Left kidney (tissue), 2 donors: Measurements from ENCODE around the gene ACO1. TPM values are rescaled to one million over a fixed set of nuclear protein-coding genes. Genes with fewer than 3 reads are reported as not detected.

Experiments
- DNase-seq: peaks from one replicate; pipeline ENCODE4 v3.0.0-alpha.2; 2013
- polyA plus RNA-seq: library from polyadenylated mRNA; unstranded; fragments of 120-200 nt; gene quantifications from one replicate; pipeline ENCODE4 v1.2.1, GENCODE V29; 2013; ENCODE audit not compliant: insufficient read length

ACO1 gene
- polyA plus RNA-seq, 1 donor: 47.2 TPM

DNA sequence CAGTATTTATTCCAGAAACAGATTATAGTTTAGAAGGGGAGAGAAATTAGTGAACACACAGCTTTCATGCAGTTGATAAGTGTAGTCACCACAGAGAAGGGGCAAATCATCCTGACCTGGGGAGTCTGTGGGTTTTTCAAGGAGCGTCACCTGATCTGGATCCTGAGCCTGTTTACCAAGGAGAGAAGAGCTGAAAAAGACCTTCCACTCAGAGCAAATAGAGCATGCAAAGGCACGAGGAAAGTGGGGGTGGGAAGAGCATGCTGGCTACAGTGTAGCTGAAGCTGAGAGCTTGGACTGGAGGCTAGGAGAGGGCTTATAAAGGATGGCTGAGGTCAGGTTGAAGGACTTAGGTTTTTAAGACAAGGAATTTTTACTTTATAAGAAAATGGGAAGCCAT lies 30.4 kb downstream of the ACO1 start:
- no peak for DNase-seq

DNA sequence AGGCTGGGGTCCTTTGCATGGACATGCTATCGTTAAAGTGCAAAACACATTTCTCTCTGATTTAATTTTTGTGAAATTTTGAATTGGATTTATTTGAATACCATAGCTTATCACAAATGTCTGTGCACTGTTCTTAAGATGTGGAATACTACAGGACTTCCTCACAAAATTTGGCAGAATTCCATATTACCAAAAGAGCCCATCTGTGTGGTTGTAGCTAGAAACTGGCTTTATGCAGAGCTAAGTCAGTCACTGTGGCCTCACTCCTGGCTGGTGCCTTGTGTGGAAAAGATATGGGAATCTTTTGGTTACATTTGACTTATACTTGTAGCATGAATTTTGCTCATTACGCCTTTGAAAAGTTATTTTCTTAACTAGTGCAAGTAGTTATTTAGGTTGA lies 35.5 kb downstream of the ACO1 start:
- no peak for DNase-seq

DNA sequence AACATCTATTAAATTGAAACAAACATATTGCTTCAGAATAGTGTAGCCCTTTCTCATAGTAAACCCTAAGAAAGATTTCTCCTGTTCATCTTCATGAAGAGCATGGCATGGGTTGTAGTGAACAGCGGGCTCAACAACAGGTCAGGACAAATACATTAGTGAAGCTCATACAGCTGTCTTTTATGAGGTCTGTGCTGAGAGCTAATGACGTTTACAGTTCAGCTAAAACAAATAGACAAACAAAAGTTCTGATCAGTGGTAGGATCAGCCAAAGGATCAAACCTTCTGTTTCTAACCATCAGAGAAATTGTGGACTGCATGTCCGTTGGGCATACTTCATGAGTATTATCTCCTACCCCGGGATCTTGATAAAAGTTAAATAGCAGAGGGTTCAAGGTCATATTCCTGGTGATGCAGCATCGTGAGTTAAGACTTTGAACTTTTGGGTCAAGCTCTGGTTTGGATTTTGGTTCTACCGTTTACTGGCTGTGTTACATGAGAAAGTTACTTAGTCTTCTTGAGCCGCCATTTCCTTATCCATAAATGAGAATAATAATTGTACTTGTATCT lies 37.9 kb downstream of the ACO1 start:
- no peak for DNase-seq

DNA sequence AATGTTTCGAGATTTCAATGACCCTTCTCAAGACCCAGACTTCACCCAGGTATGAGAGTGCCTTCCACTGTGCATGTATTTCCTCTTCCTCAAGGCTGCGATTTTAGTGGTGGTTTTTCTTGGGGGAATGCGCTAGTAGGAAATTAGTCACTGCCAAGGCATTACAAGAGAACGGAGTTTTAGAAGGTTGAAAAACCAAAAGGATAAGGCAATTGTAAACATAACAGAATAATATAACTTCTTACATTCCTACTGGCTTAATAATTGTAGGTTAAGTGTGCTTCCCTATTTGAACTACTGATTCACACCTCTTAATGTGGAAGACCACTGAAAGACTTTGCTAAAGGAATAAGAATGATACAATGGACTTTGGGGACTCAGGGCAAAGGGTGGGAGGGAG lies 38.9 kb downstream of the ACO1 start:
- no peak for DNase-seq

DNA sequence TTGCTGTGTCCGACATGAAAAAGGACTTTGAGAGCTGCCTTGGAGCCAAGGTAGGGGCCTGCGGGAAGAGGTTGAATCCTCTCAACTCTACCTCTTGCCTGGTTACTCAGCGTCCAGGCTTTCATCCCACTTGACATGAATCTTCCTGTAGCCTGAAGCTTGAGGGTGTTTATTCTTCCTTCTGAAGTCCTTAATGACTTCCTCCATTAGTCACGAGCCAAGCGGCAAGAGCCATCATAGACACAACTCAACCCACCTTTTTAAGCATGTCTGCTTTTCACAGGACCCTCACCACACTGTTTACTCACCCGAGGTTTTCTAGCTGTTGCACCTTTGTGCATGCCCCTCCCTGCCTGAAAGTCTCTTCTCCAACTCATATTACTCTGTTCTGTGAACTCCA lies 40.2 kb downstream of the ACO1 start:
- DNase-seq: no peak

DNA sequence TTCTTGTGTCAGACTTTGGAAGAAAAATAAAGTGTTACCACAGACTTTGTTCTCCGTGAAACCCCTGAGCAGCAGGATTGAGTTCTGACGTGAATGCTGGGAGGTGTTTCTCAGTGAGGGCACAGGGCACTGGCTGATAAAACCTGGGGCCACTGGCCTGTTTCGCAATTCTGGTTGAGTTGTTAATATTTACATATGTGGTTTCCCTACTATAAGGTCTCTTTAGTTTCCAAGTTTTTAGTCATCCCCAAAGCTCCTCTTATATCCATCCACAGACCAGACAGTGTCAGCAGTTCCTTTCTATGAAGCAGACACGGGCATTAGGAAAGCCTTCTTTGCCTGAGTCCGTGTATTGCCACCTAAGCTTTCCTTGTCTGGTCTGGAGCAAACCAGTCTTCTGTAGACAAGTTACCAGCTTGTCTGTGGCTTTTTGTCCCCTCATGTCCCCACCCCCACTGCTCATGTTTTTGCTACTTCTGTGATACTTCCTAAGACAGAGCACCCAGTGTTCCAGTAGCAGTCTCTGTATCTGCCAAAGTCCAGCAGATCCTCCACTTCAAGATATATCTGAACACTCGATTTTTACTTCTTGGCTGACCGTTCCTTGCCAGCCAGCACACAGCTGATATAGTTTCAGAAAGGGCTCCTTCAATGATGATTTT lies 42.0 kb downstream of the ACO1 start:
- DNase-seq: no peak

DNA sequence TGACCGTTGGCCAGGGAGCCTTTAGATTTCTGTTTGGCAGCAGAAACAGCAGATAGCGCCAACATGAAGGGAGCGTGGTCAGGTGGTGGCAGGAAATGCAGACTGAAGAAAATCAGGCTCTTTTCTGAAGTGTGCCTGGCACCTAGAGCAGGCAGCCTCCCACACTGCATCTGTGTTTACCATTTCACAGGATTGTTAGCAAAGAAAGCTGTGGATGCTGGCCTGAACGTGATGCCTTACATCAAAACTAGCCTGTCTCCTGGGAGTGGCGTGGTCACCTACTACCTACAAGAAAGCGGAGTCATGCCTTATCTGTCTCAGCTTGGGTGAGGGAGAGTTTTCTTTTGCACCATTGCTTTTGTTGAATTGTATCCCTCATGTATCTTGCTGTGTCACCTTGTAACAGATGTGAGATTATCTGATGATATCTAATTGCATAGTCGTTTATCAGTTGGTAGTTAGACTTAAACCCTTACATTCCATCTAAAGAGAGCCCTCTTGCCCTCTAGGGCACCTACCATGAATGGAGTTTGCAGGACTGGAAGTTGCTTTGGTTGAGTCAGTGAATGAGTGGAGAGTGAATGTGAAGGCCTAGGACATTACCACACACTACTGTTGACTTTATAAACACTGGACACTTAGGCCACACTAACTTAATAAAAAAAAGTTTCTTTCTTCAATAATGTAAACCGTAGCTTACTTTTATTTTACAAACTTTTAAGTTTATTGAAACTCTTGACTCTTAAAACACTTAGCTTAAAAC lies 42.8 kb downstream of the ACO1 start:
- DNase-seq: no peak

DNA sequence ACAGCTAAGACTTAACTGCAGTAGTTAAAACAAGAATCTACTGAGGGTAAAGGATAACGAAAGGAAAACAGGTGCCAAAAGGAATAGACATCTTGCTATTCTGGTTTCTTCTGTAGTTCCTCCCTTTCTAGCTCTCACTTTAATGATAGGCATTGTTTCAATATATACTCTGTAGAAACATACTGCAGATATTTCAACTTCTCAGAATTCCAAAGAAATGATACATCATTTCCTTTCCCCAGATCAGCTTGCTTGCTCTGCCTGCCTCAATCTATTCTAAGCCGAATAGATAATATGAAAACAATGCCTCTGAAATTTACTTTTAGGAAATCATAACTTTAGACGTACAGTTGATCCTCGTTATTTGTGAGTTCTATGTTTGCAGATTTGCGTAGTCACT lies 46.3 kb downstream of the ACO1 start:
- no peak for DNase-seq

DNA sequence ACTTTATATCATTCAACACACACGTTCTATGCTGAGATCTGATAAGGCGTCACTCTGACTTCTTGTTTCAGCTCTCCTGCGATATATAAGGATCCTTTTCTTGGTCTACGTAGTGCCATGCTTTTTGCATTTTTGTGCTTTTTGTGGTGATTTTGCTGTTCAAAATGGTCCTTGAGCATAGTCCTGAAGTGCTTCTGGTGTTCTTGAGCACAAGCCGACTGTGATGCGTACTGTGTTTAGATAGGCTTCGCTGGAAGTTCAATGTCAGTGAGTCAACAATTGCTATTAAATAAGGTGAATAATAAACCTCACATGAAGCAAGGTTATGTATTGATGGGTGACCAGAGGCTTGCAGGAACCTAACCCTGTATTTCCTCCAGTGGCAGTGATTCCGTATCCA lies 46.8 kb downstream of the ACO1 start:
- DNase-seq: no peak

DNA sequence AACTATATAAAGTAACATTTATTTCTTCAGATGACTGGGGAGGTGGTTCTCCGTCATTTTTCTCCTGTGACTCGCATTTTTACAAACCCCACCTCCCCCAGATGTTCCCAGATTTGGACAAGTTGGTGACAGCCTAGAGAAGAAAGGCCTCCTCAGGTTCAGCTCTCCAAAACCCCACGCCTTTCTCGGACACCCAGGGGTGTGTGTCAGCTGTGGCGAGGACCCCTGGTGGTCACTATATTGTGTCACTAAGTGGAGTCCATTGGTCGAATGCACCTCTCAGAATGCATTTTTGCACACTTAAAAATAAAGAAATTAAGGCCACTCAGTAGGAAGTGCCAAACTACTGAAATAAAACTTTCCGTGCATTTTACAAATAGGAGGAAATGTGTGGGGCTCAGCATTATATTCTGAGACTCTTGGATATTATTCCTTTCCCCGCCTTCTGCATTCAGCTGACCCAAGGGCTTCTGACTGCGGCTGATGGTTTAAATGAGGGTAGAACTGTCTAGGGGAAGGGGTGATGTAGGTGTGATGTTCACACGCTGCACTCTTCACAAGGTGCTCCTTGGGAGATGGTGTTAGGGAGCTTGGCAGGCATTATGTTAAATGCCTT lies 47.6 kb downstream of the ACO1 start:
- DNase-seq: no peak

DNA sequence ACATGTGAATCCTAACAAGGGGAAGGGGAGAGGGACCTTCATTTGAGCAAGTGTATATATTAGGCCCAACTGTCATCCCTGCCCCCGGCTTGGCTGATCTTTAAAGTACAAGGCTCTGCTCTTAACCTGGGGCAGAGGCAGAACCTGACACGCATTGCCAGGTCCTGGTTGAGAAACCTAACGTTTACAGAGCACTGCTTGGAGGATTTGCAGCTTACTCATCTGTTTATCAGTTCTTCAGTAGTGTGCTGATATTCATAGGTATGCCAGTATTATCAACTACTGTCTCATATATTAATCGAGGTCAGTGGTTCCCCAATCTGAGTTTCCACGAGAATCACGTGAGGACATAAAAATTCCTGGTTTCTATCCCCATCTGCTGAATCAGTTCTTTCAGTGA lies 50.4 kb downstream of the ACO1 start:
- DNase-seq: no peak

DNA sequence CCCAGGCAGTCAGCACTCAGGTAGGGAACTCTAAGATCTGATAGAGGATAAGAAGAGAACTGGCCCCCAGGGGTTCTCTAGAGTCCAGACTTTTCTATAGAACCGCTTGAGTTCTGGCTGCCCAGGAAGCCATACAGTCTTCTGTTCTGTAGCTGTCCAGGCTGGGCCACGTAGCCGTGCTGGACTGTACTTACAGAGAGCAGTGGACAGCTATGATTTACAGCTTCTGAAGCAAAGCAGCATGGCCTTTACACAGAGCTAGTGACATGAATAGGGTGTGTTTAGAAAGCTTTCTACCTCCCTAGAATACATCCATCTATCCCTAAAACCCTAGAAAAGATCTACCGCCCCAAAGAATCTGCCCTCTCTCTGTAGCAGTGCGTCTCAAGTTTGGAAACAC lies 57.2 kb downstream of the ACO1 start:
- no peak for DNase-seq

DNA sequence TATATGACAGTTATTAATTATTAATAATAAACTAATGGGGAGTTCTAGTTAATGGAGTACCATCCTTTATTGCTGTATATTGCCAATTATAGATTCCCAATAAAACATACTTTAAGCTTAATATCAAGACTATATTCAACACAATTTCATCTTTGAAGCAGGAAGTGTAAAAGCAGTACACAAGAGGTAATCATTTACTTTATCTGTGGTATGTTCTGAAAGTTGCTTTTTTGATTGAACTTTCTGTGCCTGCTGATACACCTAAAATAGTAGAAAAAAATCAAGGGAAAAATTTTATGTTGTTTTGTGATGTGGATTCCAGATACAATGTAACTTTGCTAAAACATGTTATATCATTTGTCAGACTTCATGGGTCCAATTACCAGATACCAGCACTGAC lies 58.0 kb downstream of the ACO1 start:
- no peak for DNase-seq

DNA sequence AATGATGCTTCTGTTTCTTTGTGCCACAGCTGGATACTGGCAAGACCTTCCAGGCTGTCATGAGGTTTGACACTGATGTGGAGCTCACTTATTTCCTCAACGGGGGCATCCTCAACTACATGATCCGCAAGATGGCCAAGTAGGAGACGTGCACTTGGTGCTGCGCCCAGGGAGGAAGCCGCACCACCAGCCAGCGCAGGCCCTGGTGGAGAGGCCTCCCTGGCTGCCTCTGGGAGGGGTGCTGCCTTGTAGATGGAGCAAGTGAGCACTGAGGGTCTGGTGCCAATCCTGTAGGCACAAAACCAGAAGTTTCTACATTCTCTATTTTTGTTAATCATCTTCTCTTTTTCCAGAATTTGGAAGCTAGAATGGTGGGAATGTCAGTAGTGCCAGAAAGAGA lies 65.5 kb downstream of the ACO1 start:
- no peak for DNase-seq

DNA sequence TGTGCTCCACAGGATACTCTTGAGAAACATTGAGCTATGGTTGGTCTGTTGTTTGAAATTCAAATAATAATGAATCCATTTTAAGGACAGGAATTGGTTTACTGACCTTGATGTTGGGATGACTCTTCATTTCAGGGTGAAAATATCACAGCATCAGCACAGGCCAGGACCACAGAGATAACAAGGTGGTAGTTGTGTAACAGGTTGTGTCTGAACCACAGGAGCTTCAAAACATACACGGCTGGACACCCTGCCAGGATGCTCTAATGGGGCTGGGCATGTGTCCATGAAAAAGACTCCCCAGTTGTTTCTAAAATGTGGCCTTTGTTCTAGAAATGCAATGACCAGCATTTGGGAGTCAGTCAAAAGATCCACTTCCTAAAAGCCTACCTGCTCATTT lies 69.8 kb downstream of the ACO1 start:
- DNase-seq: no peak

DNA sequence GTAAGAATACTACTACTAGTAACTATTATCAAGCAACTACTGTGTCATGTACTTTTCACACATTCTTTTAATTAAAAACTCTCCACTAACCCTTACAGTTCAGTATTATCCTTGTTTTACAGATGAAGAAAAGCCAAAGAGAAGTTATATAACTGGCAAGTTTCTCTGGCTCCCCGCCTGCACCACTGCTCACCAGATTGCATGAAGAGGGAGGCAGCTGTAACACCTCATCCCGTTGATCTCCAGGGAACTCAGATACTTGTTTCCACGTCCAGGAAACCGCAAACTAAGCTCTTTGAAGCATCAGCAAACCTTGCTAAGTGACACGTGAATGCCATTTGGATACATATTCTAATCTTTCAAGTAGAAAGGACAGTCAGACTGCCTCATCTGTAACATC lies 71.3 kb downstream of the ACO1 start:
- DNase-seq: no peak

DNA sequence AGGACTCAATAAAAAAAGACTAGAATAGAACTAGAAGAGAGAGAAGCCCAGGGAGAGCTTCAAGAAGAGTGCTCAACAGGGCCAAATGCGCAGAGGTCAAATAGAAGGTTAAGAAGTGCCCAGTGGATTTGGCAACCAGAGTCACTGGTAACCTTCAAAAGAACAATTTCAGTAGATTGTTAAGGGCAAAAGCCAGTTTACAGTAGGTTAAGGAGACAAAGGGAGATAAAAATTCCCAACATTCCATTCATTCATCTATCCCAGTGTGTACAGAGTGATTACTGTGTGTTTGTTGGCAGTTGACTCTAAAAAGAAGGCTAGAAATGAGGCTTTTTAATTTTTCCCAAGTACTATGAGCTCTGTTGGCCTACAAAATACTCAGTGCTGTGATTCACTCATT lies 72.1 kb downstream of the ACO1 start:
- DNase-seq: no peak

DNA sequence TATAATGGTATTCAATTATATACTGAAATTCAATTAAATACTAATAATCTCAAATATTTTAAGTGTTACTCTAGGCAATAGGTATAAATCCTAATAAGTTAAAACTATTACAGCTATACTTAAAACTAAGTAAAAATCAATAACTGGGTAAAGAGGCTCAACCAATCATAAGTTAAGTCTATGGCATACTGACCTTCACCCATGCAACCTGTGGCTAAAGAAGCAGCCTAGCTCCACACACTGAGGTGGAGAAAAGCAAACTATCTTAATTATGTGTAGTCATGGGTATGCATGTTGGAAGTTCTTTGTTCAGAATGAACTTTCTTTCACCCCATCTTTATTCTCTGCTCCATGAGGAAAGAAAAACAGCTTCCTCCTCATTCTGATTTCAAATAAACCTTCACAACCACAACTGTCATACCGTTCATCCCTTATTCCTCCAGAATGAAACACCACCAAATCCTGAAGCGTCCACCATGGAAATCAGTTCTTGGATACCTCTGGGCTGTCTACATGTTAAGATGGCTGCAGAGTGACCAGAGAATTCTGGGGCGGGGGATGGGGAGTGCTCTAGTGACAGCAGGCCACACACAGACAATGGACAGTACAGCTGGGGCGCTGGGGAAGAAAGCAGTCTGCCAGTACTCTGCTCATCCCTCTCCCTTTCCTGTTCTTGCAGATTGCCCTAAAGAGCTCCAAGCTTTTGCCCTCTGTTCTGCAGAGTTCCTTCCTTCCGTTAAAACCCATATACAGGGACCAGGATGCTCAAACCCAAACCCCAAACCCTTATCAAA lies 79.3 kb downstream of the ACO1 start:
- no peak for DNase-seq

DNA sequence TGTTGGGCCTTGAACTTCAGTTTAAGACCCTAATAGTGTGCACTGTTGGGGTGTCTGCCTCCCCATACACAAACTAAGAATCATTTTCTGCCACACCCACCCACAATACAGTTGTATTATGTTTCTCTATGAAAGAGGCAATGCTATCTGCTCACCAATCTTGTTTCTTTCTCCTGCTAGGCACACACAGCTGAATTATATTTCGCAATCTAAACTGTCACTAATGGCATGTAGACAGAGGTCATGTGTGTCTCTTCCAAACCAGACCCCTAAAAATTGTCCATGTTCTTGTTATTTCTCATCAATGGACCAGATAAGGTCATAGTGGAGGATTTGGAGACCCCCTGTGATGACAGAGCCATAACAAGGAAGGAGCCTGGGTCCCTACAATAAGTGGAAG lies 84.3 kb downstream of the ACO1 start:
- no peak for DNase-seq

DNA sequence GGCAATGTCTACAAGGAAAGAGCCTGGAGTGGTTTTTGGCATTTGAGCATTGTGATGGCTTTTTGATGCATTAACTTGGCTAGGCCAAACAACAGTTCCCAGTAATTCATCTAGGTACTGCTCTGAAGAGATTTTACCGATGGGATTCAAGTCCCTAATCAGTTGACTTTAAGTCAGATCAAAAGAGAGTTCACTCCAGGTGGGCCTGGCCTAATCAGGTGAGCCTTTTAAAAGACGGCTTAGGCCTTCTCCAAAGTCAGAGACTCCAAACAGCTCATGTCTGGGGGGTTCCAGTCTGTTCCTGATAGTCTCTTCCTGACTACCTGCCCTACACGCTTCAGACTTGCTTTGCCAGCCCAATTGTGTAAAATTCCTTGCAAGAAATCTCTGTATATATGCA lies 87.9 kb downstream of the ACO1 start:
- no peak for DNase-seq

DNA sequence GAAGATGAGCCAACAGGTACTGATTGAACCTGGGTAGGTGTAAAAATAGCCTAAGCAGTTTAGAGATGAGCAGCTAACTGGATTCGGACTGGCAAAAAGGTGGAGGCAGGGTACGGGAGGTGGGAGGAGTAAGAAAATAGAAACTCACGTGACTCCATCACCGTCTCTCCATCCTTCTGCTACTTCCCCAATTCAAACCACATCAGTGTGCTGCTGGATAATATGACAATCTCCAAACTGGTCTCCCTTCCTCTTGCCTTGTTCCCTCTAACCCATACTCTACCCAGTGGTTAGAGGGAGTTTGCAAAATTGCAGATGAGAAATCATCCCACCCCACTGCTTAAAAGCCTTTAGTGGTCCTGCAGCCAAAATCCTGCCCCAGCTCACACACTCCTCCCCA lies 98.9 kb downstream of the ACO1 start:
- DNase-seq: no peak

DNA sequence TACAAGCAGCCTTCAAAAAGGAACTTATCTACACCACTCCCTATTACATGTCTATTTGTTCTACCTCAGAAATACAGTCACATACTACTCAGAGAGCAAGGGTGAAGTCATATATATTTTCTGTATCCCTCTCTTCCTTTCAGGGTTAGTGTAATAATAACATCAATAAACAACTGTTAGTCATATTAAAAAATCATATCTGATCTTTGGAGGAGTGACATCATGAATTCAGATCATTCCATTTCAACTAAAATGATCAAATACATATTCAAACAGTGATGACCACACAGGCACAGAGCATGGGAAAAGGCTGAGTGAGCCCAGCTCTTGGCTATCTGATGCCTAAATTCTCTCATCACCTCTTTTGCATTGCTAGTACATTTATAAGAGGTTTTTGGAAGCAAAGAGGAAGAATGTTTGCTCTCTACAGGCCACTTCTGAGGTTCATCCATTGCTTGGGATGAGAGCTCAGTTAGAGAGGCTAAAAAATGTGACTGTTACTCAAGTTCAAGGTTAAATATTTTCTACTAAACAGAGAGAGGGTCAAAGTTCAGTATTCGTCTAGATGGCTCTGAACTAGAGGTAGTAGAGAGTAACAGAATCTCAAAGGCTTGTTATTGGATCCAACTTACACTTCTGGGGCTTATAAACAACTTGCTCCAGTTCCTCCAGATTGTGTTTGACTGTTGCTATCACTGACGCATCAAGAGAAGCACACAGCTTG lies 102.6 kb downstream of the ACO1 start:
- no peak for DNase-seq
